ENCODE data around the gene ECT2. TPM values are rescaled to one million over a fixed set of nuclear protein-coding genes. Genes with fewer than 3 reads are reported as not detected.
"Not testable (repeated sequence)": the region's sequence is repeated elsewhere in the genome, so short reads cannot be mapped to it uniquely, and the experiment has no call there.

Gene ECT2
- total RNA-seq, 1 experiment from 2014 or later = 144 TPM

GRCh38 chr3:172856795-172857742, 106.5 kb downstream of the ECT2 start:
- DNase-seq (ENCODE audit: low spot score) = peak; percentile 77

GRCh38 chr3:172859041-172859440, 108.5 kb downstream of the ECT2 start:
- peak; percentile 38 for DNase-seq (ENCODE audit: low spot score)

GRCh38 chr3:172866726-172867350, 116.3 kb downstream of the ECT2 start:
- DNase-seq (ENCODE audit: low spot score) = not testable (repeated sequence)

- no peak for DNase-seq (ENCODE audit: low spot score)
Observed at GRCh38 chr3:172868582-172869200, 118.2 kb downstream of the ECT2 start.

- no peak for DNase-seq (ENCODE audit: low spot score)
Observed at GRCh38 chr3:172869368-172869771, 118.8 kb downstream of the ECT2 start.

GRCh38 chr3:172869784-172870518, 119.4 kb downstream of the ECT2 start:
- DNase-seq (ENCODE audit: low spot score) = no peak

Other genes starting within 250 kb of the ECT2 start
- 0.46 and 0.79 TPM in 2 replicates for gene TNFSF10, start 227.3 kb upstream of the ECT2 start, total RNA-seq (2014; rRNA removed; shearing (Covaris generic))
- 18.5 and 23.8 TPM in 2 replicates for gene NCEH1, start 39.7 kb upstream of the ECT2 start, total RNA-seq (2014; rRNA removed; shearing (Covaris generic))

Data from A172 (cell line).